Gastrocnemius medialis (tissue), 4 donors: ENCODE data around the gene ABI3BP. TPM values are rescaled to one million over a fixed set of nuclear protein-coding genes. Genes with fewer than 3 reads are reported as not detected.

Experiments used
- ATAC-seq, 2 donors: fragments of 150-250 bp; one replicate each; pipeline ENCODE4 v1.9.1; 2016
- DNase-seq, 2 donors: peaks; one replicate each; pipeline ENCODE4 v3.0.0-alpha.2; 2019
- H3K27ac ChIP-seq, 4 donors: fragments of 200-600 bp; sonication (generic); 1 replicate in 1 of 4; 2 replicates in 3 of 4; pipeline ENCODE4 v1.5.1; 2016 to 2018; ENCODE audit warnings: mild to moderate bottlenecking in 2 of 4, moderate library complexity in 1 of 4
- H3K27me3 ChIP-seq, 3 donors: fragments of 200-600 bp; sonication (generic) in 2 of 3; 1 replicate in 1 of 3; 2 replicates in 2 of 3; pipeline versions ENCODE4 v1.5.1 to v1.6.0; 2016 to 2019; ENCODE audit warnings: mild to moderate bottlenecking in 1 of 3, moderate library complexity in 1 of 3
- H3K36me3 ChIP-seq, 2 donors: fragments of 200-600 bp; sonication (generic) in 1 of 2; one replicate each; pipeline ENCODE4 v1.5.1; 2017 to 2018
- H3K4me1 ChIP-seq, 2 donors: fragments of 200-600 bp; sonication (generic) in 1 of 2; one replicate each; pipeline ENCODE4 v1.5.1; 2016 to 2017; ENCODE audit warnings: mild to moderate bottlenecking in 2 of 2
- H3K4me3 ChIP-seq, 4 donors: fragments of 200-600 bp; sonication (generic) in 3 of 4; 1 replicate in 1 of 4; 2 replicates in 3 of 4; pipeline ENCODE4 v1.5.1; 2016 to 2019; ENCODE audit warnings: mild to moderate bottlenecking in 2 of 4
- H3K9me3 ChIP-seq, 3 donors: fragments of 200-600 bp; sonication (generic) in 2 of 3; 1 replicate in 1 of 3; 2 replicates in 2 of 3; pipeline ENCODE4 v1.5.1; 2016 to 2019
- POLR2A ChIP-seq, 2 donors: fragments of 450-650 bp; IDR thresholded peaks; one replicate each; pipeline ENCODE4 v1.6.1; 2017; ENCODE audit warnings: antibody characterized with exemption in 2 of 2, mild to moderate bottlenecking in 2 of 2, moderate library complexity in 2 of 2
- in situ Hi-C, 4 donors: fragments of 200-750 bp; cut with MboI; loops; one replicate each; pipeline versions ENCODE4 v1.15.0 to v1.8.0; 2017; ENCODE audit warnings: low sequenced_read_pairs in 4 of 4
- intact Hi-C: fragments of 100-400 bp; cut with DNase I; formaldehyde crosslinking; loops from one replicate; pipeline ENCODE4 v1.15.1; 2023; ENCODE audit warnings: low total_unique reads
- total RNA-seq, 4 donors: library from RNA; depleted of rRNA; stranded (reverse); fragments of >200 nt; gene quantifications; one replicate each; pipeline versions ENCODE4 v1.1.0 to v1.2.3, GENCODE V29; 2016
- TF ChIP-seq, protein P1 (sequence below), 5 experiments: fragments of 450-650 bp in 3 of 5; fragments of 200-600 bp in 2 of 5; sonication (generic) in 2 of 5; IDR thresholded peaks in 4 of 5; conservative IDR thresholded peaks in 1 of 5; 1 replicate in 4 of 5; 2 replicates in 1 of 5; pipeline ENCODE4 v1.5.1; 2016 to 2019; ENCODE audit warnings: antibody characterized with exemption in 5 of 5, mild to moderate bottlenecking in 3 of 5, moderate library complexity in 3 of 5

The ABI3BP gene
- total RNA-seq, 4 donors from 2014 or later, result 15.3 to 21.8 (median 19.5) TPM

DNA sequence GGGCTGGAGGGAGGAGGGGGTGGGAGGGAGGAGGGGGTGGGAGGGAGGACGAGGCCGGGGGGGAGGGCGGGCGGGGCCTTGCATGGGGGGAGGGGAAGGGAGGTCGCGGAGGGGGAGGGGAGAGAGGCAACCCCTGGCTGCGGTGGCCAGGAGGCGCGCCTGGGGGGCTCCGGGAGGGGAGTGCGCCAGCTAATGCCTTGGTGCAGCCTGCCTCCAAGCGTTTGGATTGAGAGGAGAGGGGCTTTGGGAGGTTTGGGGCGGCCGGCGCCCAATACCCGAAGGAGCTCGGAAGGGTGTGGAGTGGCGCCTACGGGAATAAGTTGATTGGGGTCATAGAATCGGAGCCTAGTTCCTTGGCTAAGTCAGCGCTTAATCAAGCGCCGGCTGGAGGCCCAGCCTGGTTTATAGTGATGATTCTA is 283.4 kb downstream of the ABI3BP start:
- DNase-seq (peak in 1 of 2 donors; percentile 22), ATAC-seq (peak; percentile 6 to 8)
- Histone ChIP-seq H3K36me3 (no peaks in the 10 kb centered on the region), H3K27ac (peak overlapping the region; percentile 92 to 99 (median 96)), H3K4me1 (peaks cover 18 to 26% of the 10 kb centered on the region in 2 donors), H3K4me3 (peak overlapping the region; percentile 73 to 97 (median 86)), H3K27me3 (no peaks in the 10 kb centered on the region), H3K9me3 (no peaks in the 10 kb centered on the region)
- TF ChIP-seq POLR2A (IDR thresholded peaks at IDR 0.05), result no peak
- TF ChIP-seq, protein P1, sequence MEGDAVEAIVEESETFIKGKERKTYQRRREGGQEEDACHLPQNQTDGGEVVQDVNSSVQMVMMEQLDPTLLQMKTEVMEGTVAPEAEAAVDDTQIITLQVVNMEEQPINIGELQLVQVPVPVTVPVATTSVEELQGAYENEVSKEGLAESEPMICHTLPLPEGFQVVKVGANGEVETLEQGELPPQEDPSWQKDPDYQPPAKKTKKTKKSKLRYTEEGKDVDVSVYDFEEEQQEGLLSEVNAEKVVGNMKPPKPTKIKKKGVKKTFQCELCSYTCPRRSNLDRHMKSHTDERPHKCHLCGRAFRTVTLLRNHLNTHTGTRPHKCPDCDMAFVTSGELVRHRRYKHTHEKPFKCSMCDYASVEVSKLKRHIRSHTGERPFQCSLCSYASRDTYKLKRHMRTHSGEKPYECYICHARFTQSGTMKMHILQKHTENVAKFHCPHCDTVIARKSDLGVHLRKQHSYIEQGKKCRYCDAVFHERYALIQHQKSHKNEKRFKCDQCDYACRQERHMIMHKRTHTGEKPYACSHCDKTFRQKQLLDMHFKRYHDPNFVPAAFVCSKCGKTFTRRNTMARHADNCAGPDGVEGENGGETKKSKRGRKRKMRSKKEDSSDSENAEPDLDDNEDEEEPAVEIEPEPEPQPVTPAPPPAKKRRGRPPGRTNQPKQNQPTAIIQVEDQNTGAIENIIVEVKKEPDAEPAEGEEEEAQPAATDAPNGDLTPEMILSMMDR (IDR thresholded peaks at IDR 0.05 in 4 of 5, conservative IDR thresholded peaks at IDR 0.05 in 1 of 5), result no peak
- in situ Hi-C loops, result loop anchor here in 1 of 4 donors (25.0 kb wide), 1 partner anchor 898 kb away; the partner anchor contains the start of gene CMSS1
- intact Hi-C loops, result loop anchor here (5.0 kb wide), 3 partner anchors 308 to 977 kb away; partner anchors contain the start of genes LNP1, RPL24, SENP7 and TOMM70

DNA sequence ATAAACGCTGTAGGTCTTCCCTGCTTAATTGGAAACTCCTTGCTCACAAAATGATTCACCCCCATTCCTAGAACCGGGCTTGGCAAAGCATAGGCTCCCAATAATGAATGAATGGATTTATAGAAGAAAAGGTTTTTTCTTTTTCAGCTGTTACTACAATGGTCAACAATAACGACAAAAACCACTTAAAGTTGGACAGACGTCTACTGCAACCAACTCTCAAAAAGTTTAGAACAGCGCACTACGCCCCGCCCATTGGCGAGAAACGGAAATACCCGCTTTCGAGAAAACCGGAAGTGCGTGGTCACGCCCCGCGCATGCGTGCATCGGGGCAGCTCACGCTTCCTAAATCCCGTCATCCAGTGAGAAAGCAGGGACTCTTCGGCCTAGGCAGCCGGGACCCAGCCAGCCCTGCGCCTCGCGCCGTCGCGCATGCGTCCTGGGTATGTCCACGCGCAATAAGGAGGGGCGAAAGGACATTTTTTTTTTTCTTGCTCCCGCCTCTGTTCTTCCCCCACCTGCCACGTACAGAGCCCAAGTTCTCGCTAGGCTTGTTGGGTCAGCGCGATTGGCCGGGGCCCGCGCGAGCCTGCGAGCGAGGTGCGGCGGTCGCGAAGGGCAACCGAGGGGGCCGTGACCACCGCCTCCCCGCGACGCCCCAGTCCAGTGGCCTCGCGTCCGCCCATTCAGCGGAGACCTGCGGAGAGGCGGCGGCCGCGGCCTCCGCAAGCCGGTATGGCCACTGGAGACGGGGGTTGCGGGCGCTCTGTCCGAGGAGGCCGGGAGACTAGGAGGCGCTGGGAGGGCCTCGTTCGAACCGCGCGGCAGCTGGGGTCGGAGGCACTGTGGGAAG is 284.0 kb downstream of the ABI3BP start, which contains the start of gene TFG:
Gene TFG, plus strand, starts transcription at position 506 of the 853 bp plus-strand sequence. CDS start 4,192 bp downstream, outside the sequence.
- Histone ChIP-seq H3K4me1 (peaks cover 18 to 24% of the 10 kb centered on the region in 2 donors), H3K36me3 (no peaks in the 10 kb centered on the region), H3K27ac (peak within 1 kb of the TSS; percentile 92 to 99 (median 96)), H3K27me3 (no peaks in the 10 kb centered on the region), H3K9me3 (no peaks in the 10 kb centered on the region), H3K4me3 (peak within 1 kb of the TSS; percentile 73 to 97 (median 86))
- DNase-seq (peak; percentile 95 to 98), ATAC-seq (peak; percentile 95 to 98)
- in situ Hi-C loops, result loop anchor here in 1 of 4 donors (25.0 kb wide), 1 partner anchor 897 kb away; the partner anchor contains the start of gene CMSS1
- TF ChIP-seq, protein P1 (IDR thresholded peaks at IDR 0.05 in 4 of 5, conservative IDR thresholded peaks at IDR 0.05 in 1 of 5), result no peak
- TF ChIP-seq POLR2A (IDR thresholded peaks at IDR 0.05), result peak; percentile 81 to 84
- intact Hi-C loops, result loop anchor here (5.0 kb wide), 3 partner anchors 307 to 978 kb away; partner anchors contain the start of genes LNP1, RPL24, SENP7 and TOMM70

DNA sequence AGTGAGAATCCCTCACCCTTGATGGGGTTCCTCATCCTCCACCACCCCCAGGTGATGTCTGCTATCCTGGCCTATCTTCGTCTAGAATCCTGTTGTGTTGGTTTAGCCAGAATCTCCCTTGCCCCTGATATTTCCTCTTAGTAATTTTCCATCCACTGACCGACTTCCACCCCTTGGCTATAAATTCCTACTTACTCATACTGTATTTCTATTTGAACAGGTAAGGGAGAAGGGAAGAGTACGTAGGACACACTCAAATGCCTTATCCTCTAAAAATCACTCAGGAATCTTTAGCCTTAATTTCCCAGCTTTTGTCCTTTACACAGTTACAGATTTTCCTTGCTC is 284.6 kb downstream of the ABI3BP start:
- Histone ChIP-seq H3K9me3 (no peaks in the 10 kb centered on the region), H3K27me3 (no peaks in the 10 kb centered on the region), H3K27ac (peak overlapping the region; percentile 92 to 99 (median 96)), H3K4me1 (peaks cover 18 to 24% of the 10 kb centered on the region in 2 donors), H3K36me3 (no peaks in the 10 kb centered on the region), H3K4me3 (peak overlapping the region; percentile 52 to 97 (median 78))
- ATAC-seq, result no peak
- no peak for TF ChIP-seq POLR2A (IDR thresholded peaks at IDR 0.05)
- TF ChIP-seq, protein P1 (IDR thresholded peaks at IDR 0.05 in 4 of 5, conservative IDR thresholded peaks at IDR 0.05 in 1 of 5), result no peak
- in situ Hi-C loops, result loop anchor here in 1 of 4 donors (25.0 kb wide), 1 partner anchor 896 kb away; the partner anchor contains the start of gene CMSS1
- DNase-seq, result no peak
- intact Hi-C loops, result loop anchor here (5.0 kb wide), 3 partner anchors 306 to 979 kb away; partner anchors contain the start of genes LNP1, RPL24, SENP7 and TOMM70

DNA sequence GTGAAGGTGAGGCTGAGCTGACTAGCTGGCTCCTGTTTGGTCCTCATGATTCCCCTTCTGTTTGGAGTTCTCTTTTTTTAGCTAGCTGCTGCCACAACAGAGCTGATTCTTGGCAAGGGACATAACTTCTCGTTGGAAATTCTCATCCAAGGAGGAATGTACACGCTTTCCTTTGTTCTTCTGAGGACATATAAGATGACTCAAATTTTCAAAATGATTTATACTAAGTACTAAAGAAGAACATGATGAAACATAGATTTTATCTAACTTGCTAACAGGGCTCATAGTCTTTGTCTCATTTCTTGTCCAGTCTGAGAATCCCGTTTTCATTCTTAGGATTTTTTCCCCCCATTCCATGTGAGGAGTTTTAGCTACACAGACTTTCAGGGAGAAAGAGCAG is 286.9 kb downstream of the ABI3BP start:
- no peak for ATAC-seq
- Histone ChIP-seq H3K27ac (no peak overlapping the region), H3K27me3 (no peaks in the 10 kb centered on the region), H3K4me3 (no peak overlapping the region), H3K9me3 (no peaks in the 10 kb centered on the region), H3K36me3 (no peaks in the 10 kb centered on the region), H3K4me1 (peaks cover 8 to 16% of the 10 kb centered on the region in 2 donors)
- DNase-seq, result no peak
- no peak for TF ChIP-seq POLR2A (IDR thresholded peaks at IDR 0.05)
- TF ChIP-seq, protein P1 (IDR thresholded peaks at IDR 0.05 in 4 of 5, conservative IDR thresholded peaks at IDR 0.05 in 1 of 5), result no peak
- in situ Hi-C loops, result loop anchor here in 1 of 4 donors (25.0 kb wide), 1 partner anchor 894 kb away; the partner anchor contains the start of gene CMSS1
- intact Hi-C loops, result loop anchor here (5.0 kb wide), 3 partner anchors 304 to 981 kb away; partner anchors contain the start of genes LNP1, RPL24, SENP7 and TOMM70
